GM12878 (cell line): ENCODE measurements around the gene ARHGEF11. TPM values are rescaled to one million over a fixed set of nuclear protein-coding genes. Genes with fewer than 3 reads are reported as not detected.
"Not testable (repeated sequence)": the region's sequence is repeated elsewhere in the genome, so short reads cannot be mapped to it uniquely, and the experiment has no call there.

ENCODE experiments used
- ATAC-seq: fragments of 200-7000 bp; cut with Tn5 transposase; 3 replicates; pipeline ENCODE4 v1.9.1; 2020; ENCODE audit warnings: mild to moderate bottlenecking, moderate library complexity
- BruUV-seq: library from RNA; stranded (reverse); fragments of 400-500 nt; replicated peaks from 2 replicates; lab custom pipeline; 2021; lab: Mats Ljungman, UMichigan
- CTCF ChIA-PET: fragments of 300-600 bp; sonication (Branson Sonifier 250); formaldehyde crosslinking; extraction: SDS; loops from one replicate; lab custom pipeline; 2021; ENCODE audit warnings: inconsistent platforms; lab: Yijun Ruan, JAX
- POLR2A ChIA-PET: fragments of 350-600 bp; formaldehyde crosslinking; extraction: SDS; loops from one replicate; lab custom pipeline; 2021; ENCODE audit warnings: inconsistent platforms; lab: Charles Lee
- RAD21 ChIA-PET: fragments of 300-600 bp; sonication (Branson Sonifier 250); formaldehyde crosslinking; loops from one replicate; lab custom pipeline; 2023; ENCODE audit warnings: antibody characterized with exemption; ENCODE audit not compliant: unreplicated experiment; lab: Charles Lee
- SMC1A ChIA-PET: fragments of 300-600 bp; sonication (Branson Sonifier 250); formaldehyde crosslinking; loops from one replicate; lab custom pipeline; 2023; ENCODE audit not compliant: unreplicated experiment, uncharacterized antibody; lab: Charles Lee
- DNase-seq: peaks from one replicate; pipeline ENCODE4 v3.0.0-alpha.2; 2011; ENCODE audit warnings: low read depth, low spot score
- FAIRE-seq: peaks from 3 replicates; lab custom pipeline; 2011; peaks lifted over from hg19 to GRCh38; lab: Jason Lieb, UNC
- H2AFZ ChIP-seq: 2 replicates; pipeline ENCODE4 v1.6.0; 2011; ENCODE audit warnings: low read depth, low read length, control low read depth; ENCODE audit not compliant: control insufficient read depth
- H3K27ac ChIP-seq: 2 replicates; pipeline ENCODE4 v1.5.1; 2011; ENCODE audit warnings: control low read depth; ENCODE audit not compliant: control insufficient read depth, insufficient read depth
- H3K27me3 ChIP-seq, 2 experiments: replicated peaks in 1 of 2; 2 replicates each; pipeline versions ENCODE4 v1.6.0 to v1.6.1; 2011; ENCODE audit warnings: low read length in 1 of 2; ENCODE audit not compliant: control insufficient read depth in 2 of 2, insufficient read depth in 2 of 2
- H3K36me3 ChIP-seq, 2 experiments: 2 replicates each; pipeline ENCODE4 v1.5.1; 2011; ENCODE audit warnings: low read length in 1 of 2; ENCODE audit not compliant: control insufficient read depth in 2 of 2, insufficient read depth in 2 of 2
- H3K4me1 ChIP-seq: 2 replicates; pipeline ENCODE4 v1.6.1; 2011; ENCODE audit warnings: mild to moderate bottlenecking, low read length, moderate library complexity, mixed read lengths; ENCODE audit not compliant: control insufficient read depth, insufficient read depth
- H3K4me2 ChIP-seq: 2 replicates; pipeline ENCODE4 v1.6.0; 2011; ENCODE audit warnings: control low read depth; ENCODE audit not compliant: control insufficient read depth, insufficient read depth
- H3K4me3 ChIP-seq: fragments of 200-600 bp; sonication (generic); 2 replicates; pipeline ENCODE4 v1.5.1; 2016
- H3K79me2 ChIP-seq: 2 replicates; pipeline ENCODE4 v1.6.0; 2011; ENCODE audit warnings: low read length; ENCODE audit not compliant: control insufficient read depth, insufficient read depth
- H3K9ac ChIP-seq: 2 replicates; pipeline ENCODE4 v1.8.0; 2011; ENCODE audit warnings: low read length, control low read depth, mixed read lengths; ENCODE audit not compliant: control insufficient read depth, insufficient read depth
- H3K9me3 ChIP-seq: replicated peaks from 3 replicates; pipeline ENCODE4 v1.5.1; 2011; ENCODE audit warnings: mild to moderate bottlenecking, low read length; ENCODE audit not compliant: control insufficient read depth, insufficient read depth
- H4K20me1 ChIP-seq: 2 replicates; pipeline ENCODE4 v1.6.0; 2011; ENCODE audit not compliant: control insufficient read depth, insufficient read depth
- CBFB ChIP-seq: IDR thresholded peaks from 2 replicates; pipeline ENCODE4 v1.6.1; 2016; ENCODE audit warnings: antibody characterized with exemption, low read depth
- CTCF ChIP-seq, 3 experiments: IDR thresholded peaks in 2 of 3; conservative IDR thresholded peaks in 1 of 3; 2 replicates each; pipeline ENCODE4 v1.5.1; 2011; ENCODE audit warnings: low read depth in 3 of 3, low read length in 3 of 3, mild to moderate bottlenecking in 3 of 3, control low read depth in 2 of 3, moderate library complexity in 2 of 3, inconsistent platforms in 1 of 3, mixed read lengths in 1 of 3; ENCODE audit not compliant: control insufficient read depth in 2 of 3, insufficient read depth in 1 of 3; ENCODE audit errors: extremely low read depth in 1 of 3
- IKZF1 ChIP-seq: fragments of 450-650 bp; conservative IDR thresholded peaks from 2 replicates; pipeline ENCODE4 v1.6.1; 2017; ENCODE audit warnings: antibody characterized with exemption, mild to moderate bottlenecking
- NR2C1 ChIP-seq: fragments of 450-650 bp; IDR thresholded peaks from 2 replicates; pipeline ENCODE4 v1.6.1; 2017; ENCODE audit warnings: antibody characterized with exemption, mild to moderate bottlenecking, moderate library complexity
- RAD21 ChIP-seq: IDR thresholded peaks from 2 replicates; pipeline ENCODE4 v1.6.1; 2011; ENCODE audit warnings: mild to moderate bottlenecking, low read depth, low read length, moderate library complexity; ENCODE audit not compliant: insufficient read depth
- SMC3 ChIP-seq: IDR thresholded peaks from 2 replicates; pipeline ENCODE4 v1.6.1; 2011; ENCODE audit warnings: low read length, improper control_type of control experiment, borderline replicate concordance
- YY1 ChIP-seq: IDR thresholded peaks from 2 replicates; pipeline ENCODE4 v1.6.1; 2011; ENCODE audit warnings: low read depth, mild to moderate bottlenecking, low read length
- ZNF384 ChIP-seq: IDR thresholded peaks from 2 replicates; pipeline ENCODE4 v1.6.1; 2012; ENCODE audit warnings: low read depth, mild to moderate bottlenecking, low read length, improper control_type of control experiment, borderline replicate concordance
- WGBS: methylation state at CpG from one replicate; pipeline ENCODE4 v1.1.6; 2016; ENCODE audit warnings: low lambda C conversion rate; ENCODE audit not compliant: insufficient replicate concordance, insufficient coverage; ENCODE audit errors: missing lambda C conversion rate; 5-methylcytosine and 5-hydroxymethylcytosine counted together
- in situ Hi-C: fragments of 300-500 bp; cut with MboI; formaldehyde crosslinking; loops from 9 replicates; pipeline ENCODE4 v1.14.3; 2018; ENCODE audit warnings: mixed read lengths
- intact Hi-C: fragments of 100-400 bp; cut with micrococcal nuclease; formaldehyde crosslinking; loops from one replicate; pipeline ENCODE4 v1.14.2; 2022; ENCODE audit not compliant: unreplicated experiment
- polyA plus RNA-seq, 11 experiments: library from polyadenylated mRNA; depleted of rRNA in 4 of 11; unstranded in 6 of 11; stranded (reverse) in 5 of 11; fragments of >200 nt; fragmentation: Nextera tagmentation in 4 of 11; fragmentation: Illumina TruSeq in 1 of 11; extraction: Ambion mirVana in 4 of 11; extraction: Trizol in 1 of 11; gene quantifications; 1 replicate in 1 of 11; 2 replicates in 10 of 11; pipeline versions ENCODE4 v1.2.1 to v1.2.3, GENCODE V29; 2011 to 2016; ENCODE audit warnings: inconsistent platforms in 2 of 11, missing spikeins in 2 of 11, low read depth in 1 of 11
- total RNA-seq, 4 experiments: library from RNA; depleted of rRNA in 3 of 4; stranded (reverse); fragments of >200 nt in 3 of 4; fragmentation: Illumina TruSeq in 1 of 4; extraction: Trizol in 1 of 4; gene quantifications; 2 replicates each; pipeline versions ENCODE4 v1.2.1 to v1.2.3, GENCODE V29; 2013 to 2021
- TF ChIP-seq, protein P1 (sequence below): fragments of 450-650 bp; formaldehyde crosslinking; IDR thresholded peaks from 2 replicates; pipeline ENCODE4 v1.5.0; 2022; ENCODE audit warnings: mild to moderate bottlenecking, missing genetic modification characterization

The ARHGEF11 gene
- total and polyA plus RNA-seq, 10 of the 15 experiments (the other 5 are each of a cell fraction or from before 2014, with no cell fraction given) = 0.05 to 12.7 (median 1.8) TPM

- Histone ChIP-seq H2AFZ (no peak overlapping the region; the same call in 1 of the 2 replicates), H3K4me1 (no peaks in the 10 kb centered on the region), H3K4me3 (no peak overlapping the region), H3K9ac (no peak overlapping the region), H3K4me2 (peak overlapping the region; percentile 13; the same call in 1 of the 2 replicates), H4K20me1 (no peaks in the 10 kb centered on the region), H3K79me2 (no peaks in the 10 kb centered on the region), H3K9me3 (no peaks in the 10 kb centered on the region), H3K27ac (no peak overlapping the region), H3K36me3 (no peaks in the 10 kb centered on the region), H3K27me3 (peaks cover 16 to 22% of the 10 kb centered on the region in 2 experiments)
- in situ Hi-C loops = no loop called here
- FAIRE-seq = no peak
- peak; percentile 79 for ATAC-seq
- intact Hi-C loops = loop anchor here (1.0 kb wide), 1 partner anchor 35 kb away; no protein-coding TSS in a partner anchor
- DNase-seq = no peak
- ChIA-PET POLR2A (interaction anchor here (0.5 kb wide), 1 partner anchor 68 kb away, joined by 4 read pairs; no protein-coding TSS in a partner anchor), SMC1A (interaction anchor here (0.7 to 1.5 kb wide), 2 partner anchors 16 to 126 kb away, joined by 3 to 4 read pairs; no protein-coding TSS in a partner anchor), CTCF (interaction anchor here (0.9 to 1.8 kb wide), 9 partner anchors 9 to 212 kb away, joined by 3 to 25 read pairs (median 4); partner anchors contain the start of gene PEAR1), RAD21 (interaction anchor here (0.7 to 2.0 kb wide), 5 partner anchors 15 to 147 kb away, joined by 3 to 4 read pairs (median 4); partner anchors contain the start of gene NTRK1)
- WGBS = 23% methylated on average over 64 of the region's 64 CpGs
- TF ChIP-seq IKZF1 (0 out of 2 replicates have a peak, but pooled peaks have one; percentile 26), CBFB (no peak), CTCF (IDR thresholded peaks at IDR 0.05 in 2 of 3, conservative IDR thresholded peaks at IDR 0.05 in 1 of 3; ENCODE audit: control insufficient read depth in 2 of 3, extremely low read depth in 1 of 3, insufficient read depth in 1 of 3, low read depth in 3 of 3, low read length in 3 of 3) (peak; percentile 53 to 76 (median 66)), NR2C1 (no peak), ZNF384 (no peak), YY1 (0 out of 2 replicates have a peak, but pooled peaks have one; percentile 14), SMC3 (peak; percentile 11; the same call in 1 of the 2 replicates), RAD21 (peak; percentile 52)
- TF ChIP-seq, protein P1, sequence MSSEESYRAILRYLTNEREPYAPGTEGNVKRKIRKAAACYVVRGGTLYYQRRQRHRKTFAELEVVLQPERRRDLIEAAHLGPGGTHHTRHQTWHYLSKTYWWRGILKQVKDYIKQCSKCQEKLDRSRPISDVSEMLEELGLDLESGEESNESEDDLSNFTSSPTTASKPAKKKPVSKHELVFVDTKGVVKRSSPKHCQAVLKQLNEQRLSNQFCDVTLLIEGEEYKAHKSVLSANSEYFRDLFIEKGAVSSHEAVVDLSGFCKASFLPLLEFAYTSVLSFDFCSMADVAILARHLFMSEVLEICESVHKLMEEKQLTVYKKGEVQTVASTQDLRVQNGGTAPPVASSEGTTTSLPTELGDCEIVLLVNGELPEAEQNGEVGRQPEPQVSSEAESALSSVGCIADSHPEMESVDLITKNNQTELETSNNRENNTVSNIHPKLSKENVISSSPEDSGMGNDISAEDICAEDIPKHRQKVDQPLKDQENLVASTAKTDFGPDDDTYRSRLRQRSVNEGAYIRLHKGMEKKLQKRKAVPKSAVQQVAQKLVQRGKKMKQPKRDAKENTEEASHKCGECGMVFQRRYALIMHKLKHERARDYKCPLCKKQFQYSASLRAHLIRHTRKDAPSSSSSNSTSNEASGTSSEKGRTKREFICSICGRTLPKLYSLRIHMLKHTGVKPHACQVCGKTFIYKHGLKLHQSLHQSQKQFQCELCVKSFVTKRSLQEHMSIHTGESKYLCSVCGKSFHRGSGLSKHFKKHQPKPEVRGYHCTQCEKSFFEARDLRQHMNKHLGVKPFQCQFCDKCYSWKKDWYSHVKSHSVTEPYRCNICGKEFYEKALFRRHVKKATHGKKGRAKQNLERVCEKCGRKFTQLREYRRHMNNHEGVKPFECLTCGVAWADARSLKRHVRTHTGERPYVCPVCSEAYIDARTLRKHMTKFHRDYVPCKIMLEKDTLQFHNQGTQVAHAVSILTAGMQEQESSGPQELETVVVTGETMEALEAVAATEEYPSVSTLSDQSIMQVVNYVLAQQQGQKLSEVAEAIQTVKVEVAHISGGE (CRISPR knock-in tag) = no peak
- BruUV-seq = no TSS peak
These were observed 118.1 kb downstream of the ARHGEF11 start for GRCh38 chr1:156927215-156928042.

- CTCF ChIA-PET = interaction anchor here (1.1 to 1.6 kb wide), 3 partner anchors 10 to 67 kb away, joined by 3 to 4 read pairs (median 4); no protein-coding TSS in a partner anchor
- H3K27ac ChIP-seq, H3K4me2 ChIP-seq, H3K9me3 ChIP-seq, H3K36me3 ChIP-seq, H2AFZ ChIP-seq, H3K4me1 ChIP-seq, H3K79me2 ChIP-seq, ATAC-seq, FAIRE-seq, BruUV-seq, DNase-seq, in situ Hi-C loops, intact Hi-C loops, POLR2A ChIA-PET, H4K20me1 ChIP-seq, H3K4me3 ChIP-seq, SMC1A ChIA-PET, H3K9ac ChIP-seq: not testable (repeated sequence)
- 19% methylated on average over 6 of the region's 6 CpGs for WGBS
- RAD21 ChIA-PET = interaction anchor here (1.4 to 2.0 kb wide), 3 partner anchors 35 to 147 kb away, joined by 3 to 5 read pairs (median 4); partner anchors contain the start of gene NTRK1
- H3K27me3 ChIP-seq = peaks cover 20 to 28% of the 10 kb centered on the region in 2 experiments
These were observed 118.8 kb downstream of the ARHGEF11 start for GRCh38 chr1:156926695-156927094.
